ENCODE measurements around the gene CABLES2. TPM values are rescaled to one million over a fixed set of nuclear protein-coding genes. Genes with fewer than 3 reads are reported as not detected.

Gene CABLES2
- total and polyA plus RNA-seq, 12 donors: 1.5 to 5.6 (median 3.7) TPM

- WGBS, 4 donors: 44 to 47% (median 44%) methylated on average over 12 of the region's 12 CpGs; no CpG with 5 or more reads in 1 of the 4 donors
- no peaks in the 10 kb centered on the region for H3K4me1 ChIP-seq (replicated peaks in 1 of 2)
- no peak overlapping the region for H3K4me3 ChIP-seq
- DNase-seq: no peak
- no peak overlapping the region for H3K27ac ChIP-seq
- H3K9me3 ChIP-seq (replicated peaks in 1 of 3): no peaks in the 10 kb centered on the region
- intact Hi-C loops (cut with DNase I): no loop called here
- H3K36me3 ChIP-seq (replicated peaks in 1 of 2): no peaks in the 10 kb centered on the region
- TF ChIP-seq POLR2A (IDR thresholded peaks at IDR 0.05): no peak
- TF ChIP-seq CTCF (IDR thresholded peaks at IDR 0.05): no peak
- H3K27me3 ChIP-seq: no peaks in the 10 kb centered on the region
These were observed 39.4 kb upstream of the CABLES2 start for GRCh38 chr20:62446481-62446880.

GRCh38 chr20:62445553-62446340 lies 38.7 kb upstream of the CABLES2 start:
- Histone ChIP-seq H3K27ac (no peak overlapping the region), H3K9me3 (replicated peaks in 1 of 3) (no peaks in the 10 kb centered on the region), H3K36me3 (replicated peaks in 1 of 2) (no peaks in the 10 kb centered on the region), H3K4me1 (replicated peaks in 1 of 2) (no peaks in the 10 kb centered on the region), H3K4me3 (no peak overlapping the region), H3K27me3 (no peaks in the 10 kb centered on the region)
- TF ChIP-seq CTCF (IDR thresholded peaks at IDR 0.05) (no peak), POLR2A (IDR thresholded peaks at IDR 0.05) (no peak)
- DNase-seq: no peak
- WGBS, 4 donors: 76 to 84% (median 78%) methylated on average over 14 to 35 of the region's 36 CpGs
- intact Hi-C loops (cut with DNase I): no loop called here

GRCh38 chr20:62444286-62444685 lies 37.2 kb upstream of the CABLES2 start:
- Histone ChIP-seq H3K27ac (no peak overlapping the region), H3K4me3 (no peak overlapping the region), H3K9me3 (replicated peaks in 1 of 3) (no peaks in the 10 kb centered on the region), H3K36me3 (replicated peaks in 1 of 2) (no peaks in the 10 kb centered on the region), H3K4me1 (replicated peaks in 1 of 2) (no peaks in the 10 kb centered on the region), H3K27me3 (no peaks in the 10 kb centered on the region)
- TF ChIP-seq POLR2A (IDR thresholded peaks at IDR 0.05) (no peak), CTCF (IDR thresholded peaks at IDR 0.05) (no peak)
- DNase-seq: no peak
- intact Hi-C loops (cut with DNase I): no loop called here
- 78 to 90% (median 88%) methylated on average over 6 of the region's 6 CpGs for WGBS, 4 donors

GRCh38 chr20:62441987-62442539 lies 35.0 kb upstream of the CABLES2 start:
- Histone ChIP-seq H3K27me3 (no peaks in the 10 kb centered on the region), H3K9me3 (replicated peaks in 1 of 3) (no peaks in the 10 kb centered on the region), H3K4me1 (replicated peaks in 1 of 2) (no peaks in the 10 kb centered on the region), H3K27ac (no peak overlapping the region), H3K4me3 (no peak overlapping the region), H3K36me3 (replicated peaks in 1 of 2) (no peaks in the 10 kb centered on the region)
- DNase-seq: peak in 3 of 7 donors; percentile 15 to 31 (median 23)
- intact Hi-C loops (cut with DNase I): no loop called here
- TF ChIP-seq CTCF (IDR thresholded peaks at IDR 0.05) (no peak), POLR2A (IDR thresholded peaks at IDR 0.05) (no peak)
- WGBS, 4 donors: 61 to 75% (median 74%) methylated on average over 3 to 16 of the region's 16 CpGs
